Fibroblast of lung (primary cell): ENCODE data around the gene ARMC9. TPM values are rescaled to one million over a fixed set of nuclear protein-coding genes. Genes with fewer than 3 reads are reported as not detected.

Experiments
- DNase-seq, 2 donors: peaks; one replicate each; pipeline versions ENCODE4 v3.0.0 to v3.0.0-alpha.2; 2010; ENCODE audit warnings: low read depth in 2 of 2
- H2AFZ ChIP-seq: 2 replicates; pipeline ENCODE4 v1.5.1; 2012; ENCODE audit warnings: low read length, control low read depth, inconsistent platforms
- H3K27ac ChIP-seq: 2 replicates; pipeline ENCODE4 v1.5.1; 2011; ENCODE audit warnings: low read length, control low read depth; ENCODE audit not compliant: insufficient read depth
- H3K27me3 ChIP-seq: 2 replicates; pipeline ENCODE4 v1.5.1; 2011; ENCODE audit warnings: mild to moderate bottlenecking, low read length; ENCODE audit not compliant: control insufficient read depth, insufficient read depth
- H3K36me3 ChIP-seq: 2 replicates; pipeline ENCODE4 v1.5.1; 2011; ENCODE audit warnings: low read length; ENCODE audit not compliant: control insufficient read depth, insufficient read depth
- H3K4me1 ChIP-seq: 2 replicates; pipeline ENCODE4 v1.5.1; 2011; ENCODE audit warnings: low read length; ENCODE audit not compliant: control insufficient read depth, insufficient read depth; ENCODE audit errors: extremely low read depth
- H3K4me2 ChIP-seq: 2 replicates; pipeline ENCODE4 v1.5.1; 2011; ENCODE audit warnings: low read length, control low read depth; ENCODE audit not compliant: insufficient read depth; ENCODE audit errors: extremely low read depth
- H3K4me3 ChIP-seq, 4 experiments: fragments of 200-600 bp in 1 of 4; sonication (generic) in 1 of 4; replicated peaks in 1 of 4; 2 replicates each; pipeline ENCODE4 v1.5.1; 2011 to 2016; ENCODE audit warnings: low read length in 4 of 4, low read depth in 3 of 4, mild to moderate bottlenecking in 3 of 4, control low read depth in 2 of 4, inconsistent platforms in 1 of 4, mixed read lengths in 1 of 4; ENCODE audit not compliant: insufficient read depth in 1 of 4; ENCODE audit errors: control extremely low read depth in 1 of 4
- H3K79me2 ChIP-seq: 2 replicates; pipeline ENCODE4 v1.5.1; 2012; ENCODE audit warnings: mild to moderate bottlenecking, low read length, inconsistent platforms; ENCODE audit not compliant: control insufficient read depth, insufficient read depth
- H3K9ac ChIP-seq: 2 replicates; pipeline ENCODE4 v1.5.1; 2011; ENCODE audit warnings: mild to moderate bottlenecking, low read length, control low read depth; ENCODE audit not compliant: insufficient read depth
- H3K9me3 ChIP-seq: 2 replicates; pipeline ENCODE4 v1.5.1; 2012; ENCODE audit warnings: low read depth, low read length; ENCODE audit not compliant: control insufficient read depth, insufficient read depth
- H4K20me1 ChIP-seq: 2 replicates; pipeline ENCODE4 v1.5.1; 2011; ENCODE audit warnings: low read length; ENCODE audit not compliant: control insufficient read depth, insufficient read depth; ENCODE audit errors: extremely low read depth
- EZH2 ChIP-seq: IDR thresholded peaks from 2 replicates; pipeline ENCODE4 v1.5.1; 2012; ENCODE audit warnings: low read length, control low read depth, mild to moderate bottlenecking; ENCODE audit errors: missing control alignments
- polyA plus RNA-seq, 2 donors: library from polyadenylated mRNA; depleted of rRNA in 1 of 2; stranded (reverse) in 1 of 2; unstranded in 1 of 2; fragments of >200 nt; gene quantifications; 2 replicates each; pipeline ENCODE4 v1.2.1, GENCODE V29; 2011 to 2012; ENCODE audit warnings: missing spikeins in 1 of 2
- total RNA-seq: library from RNA; depleted of rRNA; stranded (reverse); fragments of >200 nt; gene quantifications from 2 replicates; pipeline ENCODE4 v1.2.1, GENCODE V29; 2014
- TF ChIP-seq, protein P1 (sequence below), 2 donors: IDR thresholded peaks in 1 of 2; conservative IDR thresholded peaks in 1 of 2; 1 replicate in 1 of 2; 2 replicates in 1 of 2; pipeline ENCODE4 v1.5.1; 2011 to 2012; ENCODE audit warnings: low read length in 2 of 2, control low read depth in 1 of 2, inconsistent platforms in 1 of 2, low read depth in 1 of 2, mild to moderate bottlenecking in 1 of 2

The ARMC9 gene
- total and polyA plus RNA-seq, 2 donors (not counting 1 experiment from before 2014, with no cell fraction given) = 68.4 to 153 TPM

DNA sequence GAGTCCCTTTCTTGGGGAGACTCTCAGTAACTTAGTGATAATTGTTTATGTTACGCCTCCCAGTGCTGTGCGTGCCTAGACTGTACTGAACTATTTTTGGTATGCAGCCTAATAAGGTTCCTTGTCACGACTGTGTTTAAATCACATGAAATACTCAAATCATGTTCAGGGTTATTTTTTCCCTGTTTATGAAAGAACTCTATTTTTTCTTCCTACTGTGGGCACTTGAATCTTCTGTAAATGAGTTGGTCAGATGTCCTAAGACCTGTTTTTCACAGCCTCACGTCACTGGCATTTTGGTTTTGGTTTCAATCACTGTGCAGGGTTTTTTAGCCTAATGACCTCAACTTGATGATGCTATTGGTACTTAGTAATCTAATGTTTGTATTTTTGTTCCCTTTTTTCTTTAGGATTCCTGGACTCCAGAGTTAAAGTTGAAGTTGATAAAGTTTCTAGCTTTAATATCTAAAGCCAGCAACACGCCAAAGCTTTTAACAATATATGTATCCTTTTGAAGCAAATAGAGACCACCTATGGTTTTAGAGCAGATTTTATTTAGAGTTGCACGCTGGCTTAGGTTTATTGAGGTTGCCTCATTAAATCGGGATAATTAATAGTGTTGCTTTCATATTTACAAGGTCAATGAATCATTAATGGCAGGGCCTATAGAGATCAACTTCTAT lies 24.0 kb downstream of the ARMC9 start:
- H2AFZ ChIP-seq = no peak overlapping the region
- H3K4me1 ChIP-seq = peaks cover 11% of the 10 kb centered on the region
- TF ChIP-seq, protein P1, sequence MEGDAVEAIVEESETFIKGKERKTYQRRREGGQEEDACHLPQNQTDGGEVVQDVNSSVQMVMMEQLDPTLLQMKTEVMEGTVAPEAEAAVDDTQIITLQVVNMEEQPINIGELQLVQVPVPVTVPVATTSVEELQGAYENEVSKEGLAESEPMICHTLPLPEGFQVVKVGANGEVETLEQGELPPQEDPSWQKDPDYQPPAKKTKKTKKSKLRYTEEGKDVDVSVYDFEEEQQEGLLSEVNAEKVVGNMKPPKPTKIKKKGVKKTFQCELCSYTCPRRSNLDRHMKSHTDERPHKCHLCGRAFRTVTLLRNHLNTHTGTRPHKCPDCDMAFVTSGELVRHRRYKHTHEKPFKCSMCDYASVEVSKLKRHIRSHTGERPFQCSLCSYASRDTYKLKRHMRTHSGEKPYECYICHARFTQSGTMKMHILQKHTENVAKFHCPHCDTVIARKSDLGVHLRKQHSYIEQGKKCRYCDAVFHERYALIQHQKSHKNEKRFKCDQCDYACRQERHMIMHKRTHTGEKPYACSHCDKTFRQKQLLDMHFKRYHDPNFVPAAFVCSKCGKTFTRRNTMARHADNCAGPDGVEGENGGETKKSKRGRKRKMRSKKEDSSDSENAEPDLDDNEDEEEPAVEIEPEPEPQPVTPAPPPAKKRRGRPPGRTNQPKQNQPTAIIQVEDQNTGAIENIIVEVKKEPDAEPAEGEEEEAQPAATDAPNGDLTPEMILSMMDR (conservative IDR thresholded peaks at IDR 0.05 in 1 of 2, IDR thresholded peaks at IDR 0.05 in 1 of 2; ENCODE audit: low read depth in 1 of 2, low read length in 2 of 2) = no peak
- TF ChIP-seq EZH2 = no peak
- no peak overlapping the region for H3K9ac ChIP-seq
- H3K27ac ChIP-seq = peak overlapping the region; percentile 85
- peaks cover 10% of the 10 kb centered on the region for H3K36me3 ChIP-seq
- peak overlapping the region; percentile 55 for H3K4me2 ChIP-seq
- no peaks in the 10 kb centered on the region for H3K79me2 ChIP-seq
- peak overlapping the region in 2 of 4 experiments; percentile 9 to 24 for H3K4me3 ChIP-seq
- no peaks in the 10 kb centered on the region for H3K27me3 ChIP-seq
- peak; percentile 67 to 78 for DNase-seq
- H4K20me1 ChIP-seq = no peaks in the 10 kb centered on the region
- H3K9me3 ChIP-seq = no peaks in the 10 kb centered on the region

DNA sequence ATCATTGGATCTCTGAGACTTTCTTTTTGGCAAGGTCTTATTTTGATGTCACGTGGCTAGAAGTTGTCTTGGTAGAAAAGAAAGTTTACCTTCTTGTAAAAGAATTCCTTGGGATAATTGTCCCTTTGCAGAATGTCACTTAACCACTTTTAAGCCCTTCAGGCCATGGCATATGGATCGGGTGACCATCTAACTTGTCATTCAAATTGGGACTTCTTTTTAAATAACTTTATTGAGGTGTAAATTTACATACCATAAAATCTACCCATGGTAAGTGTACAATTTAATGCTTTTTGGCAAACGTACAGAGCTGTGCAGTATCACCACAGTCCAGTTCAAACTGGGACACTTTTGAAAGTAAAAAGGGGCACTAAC lies 24.6 kb downstream of the ARMC9 start:
- peaks cover 11% of the 10 kb centered on the region for H3K4me1 ChIP-seq
- H3K9me3 ChIP-seq = no peaks in the 10 kb centered on the region
- no peak for DNase-seq
- no peak overlapping the region for H3K9ac ChIP-seq
- peak overlapping the region; percentile 85 for H3K27ac ChIP-seq
- TF ChIP-seq EZH2 = no peak
- TF ChIP-seq, protein P1 (conservative IDR thresholded peaks at IDR 0.05 in 1 of 2, IDR thresholded peaks at IDR 0.05 in 1 of 2; ENCODE audit: low read depth in 1 of 2, low read length in 2 of 2) = no peak
- H3K27me3 ChIP-seq = no peaks in the 10 kb centered on the region
- peaks cover 14% of the 10 kb centered on the region for H3K36me3 ChIP-seq
- no peaks in the 10 kb centered on the region for H4K20me1 ChIP-seq
- no peak overlapping the region for H3K4me2 ChIP-seq
- no peak overlapping the region for H3K4me3 ChIP-seq
- no peaks in the 10 kb centered on the region for H3K79me2 ChIP-seq
- no peak overlapping the region for H2AFZ ChIP-seq

GRCh38 chr2:231223458-231223976 lies 25.1 kb downstream of the ARMC9 start:
- DNase-seq = no peak
- Histone ChIP-seq H2AFZ (no peak overlapping the region), H3K27ac (peak overlapping the region; percentile 85), H3K4me3 (no peak overlapping the region), H3K4me2 (no peak overlapping the region), H3K9me3 (no peaks in the 10 kb centered on the region), H3K79me2 (no peaks in the 10 kb centered on the region), H3K9ac (no peak overlapping the region), H4K20me1 (no peaks in the 10 kb centered on the region), H3K4me1 (peaks cover 11% of the 10 kb centered on the region), H3K27me3 (no peaks in the 10 kb centered on the region), H3K36me3 (peaks cover 18% of the 10 kb centered on the region)
- no peak for TF ChIP-seq EZH2
- TF ChIP-seq, protein P1 (conservative IDR thresholded peaks at IDR 0.05 in 1 of 2, IDR thresholded peaks at IDR 0.05 in 1 of 2; ENCODE audit: low read depth in 1 of 2, low read length in 2 of 2) = no peak
